Astrocyte (in vitro differentiated cells and primary cell): Measurements from ENCODE around the gene HS2ST1. TPM values are rescaled to one million over a fixed set of nuclear protein-coding genes. Genes with fewer than 3 reads are reported as not detected.
A peak's percentile ranks its signal among the peaks of the same experiment; 100 is the strongest.

Experiments used
- DNase-seq: peaks from one replicate; pipeline ENCODE4 v3.0.0-alpha.2; 2010; ENCODE audit warnings: low read depth
- FAIRE-seq: peaks from 2 replicates; lab custom pipeline; 2011; peaks lifted over from hg19 to GRCh38; lab: Jason Lieb, UNC
- H2AFZ ChIP-seq: 2 replicates; pipeline ENCODE4 v1.6.0; 2012; ENCODE audit warnings: low read depth, low read length, inconsistent platforms
- H3K27ac ChIP-seq: 2 replicates; pipeline ENCODE4 v1.5.1; 2011; ENCODE audit warnings: low read depth, low read length, inconsistent platforms
- H3K27me3 ChIP-seq: 2 replicates; pipeline ENCODE4 v1.6.0; 2011; ENCODE audit warnings: low read length, inconsistent platforms; ENCODE audit not compliant: insufficient read depth
- H3K36me3 ChIP-seq: 2 replicates; pipeline ENCODE4 v1.5.1; 2011; ENCODE audit warnings: low read length, inconsistent platforms; ENCODE audit not compliant: insufficient read depth
- H3K4me1 ChIP-seq: 2 replicates; pipeline ENCODE4 v1.5.1; 2011; ENCODE audit warnings: low read length, inconsistent platforms; ENCODE audit not compliant: insufficient read depth
- H3K4me2 ChIP-seq: 2 replicates; pipeline ENCODE4 v1.6.0; 2012; ENCODE audit warnings: low read length, inconsistent platforms
- H3K4me3 ChIP-seq: 2 replicates; pipeline ENCODE4 v1.5.1; 2011; ENCODE audit warnings: low read depth, mild to moderate bottlenecking, low read length, inconsistent platforms; ENCODE audit not compliant: insufficient read depth
- H3K79me2 ChIP-seq: 2 replicates; pipeline ENCODE4 v1.6.0; 2012; ENCODE audit warnings: mild to moderate bottlenecking, low read length, inconsistent platforms; ENCODE audit not compliant: insufficient read depth
- H3K9ac ChIP-seq: 2 replicates; pipeline ENCODE4 v1.6.0; 2012; ENCODE audit warnings: mild to moderate bottlenecking, low read length, inconsistent platforms
- H3K9me3 ChIP-seq: 2 replicates; pipeline ENCODE4 v1.5.1; 2012; ENCODE audit warnings: low read depth, mild to moderate bottlenecking, low read length, inconsistent platforms; ENCODE audit not compliant: insufficient read depth
- H4K20me1 ChIP-seq: 2 replicates; pipeline ENCODE4 v1.6.0; 2012; ENCODE audit warnings: low read length, inconsistent platforms; ENCODE audit not compliant: insufficient read depth
- H3K27ac Mint-ChIP-seq: one replicate; pipeline ENCODE4 v1.8.0; 2021; ENCODE audit warnings: mild to moderate bottlenecking, mixed read lengths; ENCODE audit not compliant: unreplicated experiment
- H3K27me3 Mint-ChIP-seq: one replicate; pipeline ENCODE4 v1.8.0; 2021; ENCODE audit warnings: low read depth, mixed read lengths; ENCODE audit not compliant: unreplicated experiment
- H3K36me3 Mint-ChIP-seq: one replicate; pipeline ENCODE4 v1.8.0; 2021; ENCODE audit warnings: low read depth, mixed read lengths; ENCODE audit not compliant: unreplicated experiment
- H3K4me1 Mint-ChIP-seq: one replicate; pipeline ENCODE4 v1.8.0; 2021; ENCODE audit warnings: low read depth, mixed read lengths; ENCODE audit not compliant: unreplicated experiment
- H3K4me3 Mint-ChIP-seq: one replicate; pipeline ENCODE4 v1.8.0; 2021; ENCODE audit warnings: mild to moderate bottlenecking, moderate library complexity, mixed read lengths; ENCODE audit not compliant: unreplicated experiment
- H3K9me3 Mint-ChIP-seq: one replicate; pipeline ENCODE4 v1.8.0; 2021; ENCODE audit warnings: mild to moderate bottlenecking, mixed read lengths; ENCODE audit not compliant: unreplicated experiment
- EZH2 ChIP-seq: IDR thresholded peaks from 2 replicates; pipeline ENCODE4 v1.6.1; 2012; ENCODE audit warnings: mild to moderate bottlenecking, low read length, inconsistent platforms; ENCODE audit not compliant: insufficient read depth
- total RNA-seq: library from RNA; stranded (reverse); gene quantifications from 2 replicates; pipeline ENCODE4 v1.2.1, GENCODE V29; 2021
- TF ChIP-seq, protein P1 (sequence below): IDR thresholded peaks from 2 replicates; pipeline ENCODE4 v1.5.1; 2011; ENCODE audit warnings: low read depth, mild to moderate bottlenecking, inconsistent platforms, low read length, moderate library complexity; ENCODE audit not compliant: insufficient read depth

The HS2ST1 gene
- total RNA-seq, 1 donor from 2014 or later: 34.7 TPM

DNA sequence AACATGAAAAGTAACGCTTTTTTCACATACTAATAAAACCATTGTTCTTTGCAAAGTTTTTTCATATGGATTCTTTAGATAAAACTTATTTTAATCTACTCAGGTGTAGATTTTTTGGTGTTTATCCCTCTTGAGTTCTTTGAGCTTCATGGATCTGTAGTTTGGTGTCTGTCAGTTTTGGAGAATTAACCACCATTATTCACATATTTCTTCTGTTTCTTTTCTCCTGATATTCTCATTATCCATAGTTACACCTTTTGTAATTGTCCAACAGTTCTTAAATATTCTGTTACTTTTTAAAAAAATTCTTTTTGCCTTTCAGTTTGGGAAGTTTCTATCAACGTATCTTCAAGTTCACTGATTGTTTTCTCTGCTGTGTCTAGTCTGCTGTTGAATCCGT is 18.6 kb downstream of the HS2ST1 start:
- Histone ChIP-seq H3K4me2 (no peak overlapping the region), H3K79me2 (peaks cover 32% of the 10 kb centered on the region), H3K4me1 (no peaks in the 10 kb centered on the region), H3K27ac (no peak overlapping the region), H3K9me3 (no peaks in the 10 kb centered on the region), H3K4me3 (no peak overlapping the region), H3K36me3 (no peaks in the 10 kb centered on the region), H4K20me1 (no peaks in the 10 kb centered on the region), H2AFZ (no peak overlapping the region), H3K9ac (no peak overlapping the region), H3K27me3 (no peaks in the 10 kb centered on the region)
- Mint-ChIP-seq H3K27me3 (no peaks in the 10 kb centered on the region), H3K4me3 (no peak overlapping the region), H3K4me1 (peaks cover 13% of the 10 kb centered on the region), H3K27ac (no peak overlapping the region), H3K36me3 (no peaks in the 10 kb centered on the region), H3K9me3 (no peaks in the 10 kb centered on the region)
- TF ChIP-seq, protein P1, sequence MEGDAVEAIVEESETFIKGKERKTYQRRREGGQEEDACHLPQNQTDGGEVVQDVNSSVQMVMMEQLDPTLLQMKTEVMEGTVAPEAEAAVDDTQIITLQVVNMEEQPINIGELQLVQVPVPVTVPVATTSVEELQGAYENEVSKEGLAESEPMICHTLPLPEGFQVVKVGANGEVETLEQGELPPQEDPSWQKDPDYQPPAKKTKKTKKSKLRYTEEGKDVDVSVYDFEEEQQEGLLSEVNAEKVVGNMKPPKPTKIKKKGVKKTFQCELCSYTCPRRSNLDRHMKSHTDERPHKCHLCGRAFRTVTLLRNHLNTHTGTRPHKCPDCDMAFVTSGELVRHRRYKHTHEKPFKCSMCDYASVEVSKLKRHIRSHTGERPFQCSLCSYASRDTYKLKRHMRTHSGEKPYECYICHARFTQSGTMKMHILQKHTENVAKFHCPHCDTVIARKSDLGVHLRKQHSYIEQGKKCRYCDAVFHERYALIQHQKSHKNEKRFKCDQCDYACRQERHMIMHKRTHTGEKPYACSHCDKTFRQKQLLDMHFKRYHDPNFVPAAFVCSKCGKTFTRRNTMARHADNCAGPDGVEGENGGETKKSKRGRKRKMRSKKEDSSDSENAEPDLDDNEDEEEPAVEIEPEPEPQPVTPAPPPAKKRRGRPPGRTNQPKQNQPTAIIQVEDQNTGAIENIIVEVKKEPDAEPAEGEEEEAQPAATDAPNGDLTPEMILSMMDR: no peak
- no peak for TF ChIP-seq EZH2
- no peak for DNase-seq
- FAIRE-seq: no peak

DNA sequence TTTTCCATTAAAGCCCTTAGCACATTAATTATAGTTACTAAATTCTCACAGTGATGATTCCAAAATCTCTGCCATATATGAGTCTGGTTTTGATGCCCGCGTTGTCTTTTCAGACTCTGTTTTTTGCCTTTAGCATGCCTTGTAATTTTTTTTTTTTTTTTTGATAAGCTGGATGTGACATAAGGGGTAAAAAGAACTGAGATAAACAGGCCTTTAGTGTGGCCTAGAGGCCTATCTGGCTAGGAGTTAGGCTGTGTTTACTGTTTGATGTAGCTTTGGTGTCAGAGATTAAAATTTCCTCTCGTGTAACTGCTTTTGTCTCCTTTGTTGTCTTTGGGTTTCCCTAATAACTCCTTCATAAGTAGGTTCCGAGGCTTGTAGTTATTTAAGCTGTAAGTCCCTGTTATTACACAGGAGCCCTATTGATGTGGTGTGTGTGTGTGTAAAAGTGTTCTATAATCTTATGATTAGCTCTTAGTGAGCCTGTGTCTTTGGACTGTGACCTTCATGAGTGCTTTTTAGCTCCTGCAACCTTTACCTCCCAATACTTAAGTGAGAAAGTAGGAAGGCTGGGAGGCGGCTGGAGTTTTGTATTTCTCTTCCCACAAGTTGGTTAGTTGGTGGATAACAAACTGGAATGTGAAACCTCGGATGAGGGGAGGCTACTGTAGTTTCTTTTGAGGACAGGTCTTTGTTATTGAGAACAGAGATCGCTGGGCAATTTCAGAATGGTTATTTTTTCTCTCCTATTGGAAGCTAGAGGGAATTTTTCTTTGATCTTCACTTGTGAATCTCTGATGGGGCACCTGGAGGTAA is 19.3 kb downstream of the HS2ST1 start:
- FAIRE-seq: no peak
- H3K9me3 Mint-ChIP-seq: no peaks in the 10 kb centered on the region
- H3K4me2 ChIP-seq: no peak overlapping the region

More for the DNA sequence above, 19.3 kb downstream of the HS2ST1 start:
- H2AFZ ChIP-seq: no peak overlapping the region
- no peak overlapping the region for H3K9ac ChIP-seq
- no peaks in the 10 kb centered on the region for H3K27me3 ChIP-seq
- H4K20me1 ChIP-seq: no peaks in the 10 kb centered on the region
- H3K79me2 ChIP-seq: peaks cover 33% of the 10 kb centered on the region
- no peaks in the 10 kb centered on the region for H3K36me3 Mint-ChIP-seq
- no peaks in the 10 kb centered on the region for H3K36me3 ChIP-seq
- no peaks in the 10 kb centered on the region for H3K9me3 ChIP-seq
- peak overlapping the region; percentile 45 for H3K4me3 Mint-ChIP-seq
- TF ChIP-seq EZH2: no peak
- TF ChIP-seq, protein P1: no peak
- H3K4me3 ChIP-seq: no peak overlapping the region
- DNase-seq: no peak
- H3K4me1 ChIP-seq: no peaks in the 10 kb centered on the region
- H3K27ac ChIP-seq: no peak overlapping the region
- H3K27me3 Mint-ChIP-seq: no peaks in the 10 kb centered on the region
- peaks cover 17% of the 10 kb centered on the region for H3K4me1 Mint-ChIP-seq
- H3K27ac Mint-ChIP-seq: peak overlapping the region; percentile 85
